Mammary epithelial cell (primary cell): ENCODE results near the gene TXNRD3.
"Not testable (repeated sequence)": the region's sequence is repeated elsewhere in the genome, so short reads cannot be mapped to it uniquely, and the experiment has no call there.

Experiments used
- EZH2 ChIP-seq: IDR thresholded peaks from 2 replicates; pipeline ENCODE4 v1.6.1; 2012; ENCODE audit warnings: low read length, inconsistent platforms, borderline replicate concordance
- TF ChIP-seq, protein P1 (sequence below), 2 donors: IDR thresholded peaks in 1 of 2; conservative IDR thresholded peaks in 1 of 2; 2 replicates each; pipeline ENCODE4 v1.5.1; 2011 to 2012; ENCODE audit warnings: inconsistent platforms in 2 of 2, low read length in 2 of 2, mild to moderate bottlenecking in 2 of 2, control low read depth in 1 of 2, low read depth in 1 of 2; ENCODE audit not compliant: insufficient read depth in 1 of 2; ENCODE audit errors: extremely low read depth in 1 of 2

DNA sequence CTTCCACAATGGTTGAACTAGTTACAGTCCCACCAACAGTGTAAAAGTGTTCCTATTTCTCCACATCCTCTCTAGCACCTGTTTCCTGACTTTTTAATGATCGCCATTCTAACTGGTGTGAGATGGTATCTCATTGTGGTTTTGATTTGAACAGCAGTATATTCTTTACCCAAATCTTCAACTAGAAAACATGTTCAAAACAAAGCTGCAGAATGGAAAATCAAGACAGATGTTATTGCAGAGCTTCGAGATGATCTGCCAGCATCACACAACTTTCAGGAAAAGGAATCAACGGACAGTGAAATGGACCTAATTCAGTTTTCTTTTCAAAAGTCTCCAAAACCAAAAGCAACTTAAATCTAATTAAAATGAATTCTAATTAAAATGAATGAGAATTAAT is 29.2 kb downstream of the TXNRD3 start:
- TF ChIP-seq, protein P1, sequence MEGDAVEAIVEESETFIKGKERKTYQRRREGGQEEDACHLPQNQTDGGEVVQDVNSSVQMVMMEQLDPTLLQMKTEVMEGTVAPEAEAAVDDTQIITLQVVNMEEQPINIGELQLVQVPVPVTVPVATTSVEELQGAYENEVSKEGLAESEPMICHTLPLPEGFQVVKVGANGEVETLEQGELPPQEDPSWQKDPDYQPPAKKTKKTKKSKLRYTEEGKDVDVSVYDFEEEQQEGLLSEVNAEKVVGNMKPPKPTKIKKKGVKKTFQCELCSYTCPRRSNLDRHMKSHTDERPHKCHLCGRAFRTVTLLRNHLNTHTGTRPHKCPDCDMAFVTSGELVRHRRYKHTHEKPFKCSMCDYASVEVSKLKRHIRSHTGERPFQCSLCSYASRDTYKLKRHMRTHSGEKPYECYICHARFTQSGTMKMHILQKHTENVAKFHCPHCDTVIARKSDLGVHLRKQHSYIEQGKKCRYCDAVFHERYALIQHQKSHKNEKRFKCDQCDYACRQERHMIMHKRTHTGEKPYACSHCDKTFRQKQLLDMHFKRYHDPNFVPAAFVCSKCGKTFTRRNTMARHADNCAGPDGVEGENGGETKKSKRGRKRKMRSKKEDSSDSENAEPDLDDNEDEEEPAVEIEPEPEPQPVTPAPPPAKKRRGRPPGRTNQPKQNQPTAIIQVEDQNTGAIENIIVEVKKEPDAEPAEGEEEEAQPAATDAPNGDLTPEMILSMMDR (conservative IDR thresholded peaks at IDR 0.05 in 1 of 2, IDR thresholded peaks at IDR 0.05 in 1 of 2; ENCODE audit: extremely low read depth in 1 of 2, insufficient read depth in 1 of 2, low read depth in 1 of 2, low read length in 2 of 2) = not testable (repeated sequence)
- not testable (repeated sequence) for TF ChIP-seq EZH2
